MV-4-11 (cell line): ENCODE measurements around the gene LGALS9C.
"Not testable (repeated sequence)": the region's sequence is repeated elsewhere in the genome, so short reads cannot be mapped to it uniquely, and the experiment has no call there.

Source experiments
- DNase-seq: peaks from one replicate; lab custom pipeline; 2025; lab: John Stamatoyannopoulos, UW

The LGALS9C gene

DNA sequence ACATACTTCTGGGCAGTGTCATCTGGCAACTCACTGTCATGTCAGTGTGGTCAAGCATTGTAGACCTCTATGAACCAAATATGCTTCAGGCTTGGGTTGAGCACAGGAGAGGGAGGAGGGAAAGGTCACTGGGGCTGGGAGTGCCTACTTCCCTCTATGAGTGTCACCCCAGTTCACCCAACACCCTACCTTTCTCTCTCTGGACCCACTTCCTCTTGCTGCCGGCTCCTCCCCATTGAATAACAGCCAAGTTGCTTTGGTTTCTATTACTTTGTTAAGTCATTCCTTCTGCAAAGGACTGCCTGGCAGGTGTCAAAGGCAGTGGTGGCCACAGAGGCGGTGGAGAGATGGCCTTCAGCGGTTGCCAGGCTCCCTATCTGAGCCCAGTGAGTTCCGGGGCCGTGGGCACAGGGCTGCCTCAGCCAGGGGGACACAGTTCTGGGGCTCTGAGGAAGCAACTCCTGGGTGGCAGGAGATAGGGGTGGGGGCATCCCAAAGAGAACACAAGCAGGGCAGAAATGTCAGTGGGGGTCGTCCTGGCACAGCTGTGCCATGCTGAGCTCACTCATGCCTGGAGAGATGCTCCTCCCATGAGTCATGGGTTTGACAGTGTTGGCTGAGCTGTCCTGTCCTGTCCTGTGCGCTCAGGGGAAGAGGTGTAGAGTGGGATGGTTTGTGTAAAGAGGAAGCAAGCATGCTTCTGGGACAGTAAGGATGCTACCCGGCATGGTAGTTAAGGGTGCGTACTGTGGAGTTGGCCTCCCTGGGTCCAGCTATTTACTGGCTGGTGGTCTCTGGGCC is at the start of gene LGALS9C:
Gene LGALS9C, plus strand, starts transcription at position 282 of the 801 bp plus-strand sequence. Its CDS starts 66 bp downstream, at position 348.
- DNase-seq: peak; percentile 64

DNA sequence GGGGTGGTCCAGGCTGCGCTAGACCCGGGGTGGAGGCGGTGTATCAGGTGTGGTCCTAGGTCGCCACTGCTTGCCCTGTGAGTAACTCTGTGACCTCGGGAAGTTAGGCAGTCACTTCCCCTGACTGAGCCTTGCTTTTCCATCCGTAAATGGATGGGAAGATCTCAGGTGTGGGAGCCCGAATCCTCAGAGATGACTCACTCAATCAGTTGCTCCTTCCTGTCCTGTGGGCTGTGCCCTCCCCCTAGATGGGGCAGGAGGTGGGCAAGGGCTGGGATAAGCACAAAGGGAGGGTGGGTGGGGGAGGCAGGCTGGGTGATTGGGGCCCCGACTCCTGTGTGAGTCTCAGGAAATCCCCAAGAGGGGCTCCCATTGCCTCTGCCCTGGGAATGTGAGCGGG is 44.4 kb upstream of the LGALS9C start:
- DNase-seq: not testable (repeated sequence)

DNA sequence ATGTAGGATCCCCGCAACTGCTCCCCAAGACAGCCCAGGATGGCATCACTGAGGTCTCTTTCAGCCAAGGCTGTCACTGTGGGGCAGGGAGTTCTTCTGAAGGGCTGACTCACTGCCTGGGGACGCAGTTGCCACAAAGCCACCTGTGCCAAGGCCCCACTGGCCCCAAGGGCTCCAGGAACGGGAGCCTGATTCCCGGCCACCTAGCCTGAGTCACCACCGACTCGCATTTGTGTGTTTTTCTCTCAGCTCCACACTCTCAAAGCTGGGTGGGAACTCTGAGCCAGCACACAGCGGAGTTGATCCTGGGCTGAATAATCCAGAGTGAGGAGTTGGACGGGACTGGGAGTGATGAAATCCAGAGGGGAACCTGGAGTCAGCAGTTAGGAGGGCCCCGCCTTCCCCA is 37.1 kb upstream of the LGALS9C start:
- DNase-seq: not testable (repeated sequence)

DNA sequence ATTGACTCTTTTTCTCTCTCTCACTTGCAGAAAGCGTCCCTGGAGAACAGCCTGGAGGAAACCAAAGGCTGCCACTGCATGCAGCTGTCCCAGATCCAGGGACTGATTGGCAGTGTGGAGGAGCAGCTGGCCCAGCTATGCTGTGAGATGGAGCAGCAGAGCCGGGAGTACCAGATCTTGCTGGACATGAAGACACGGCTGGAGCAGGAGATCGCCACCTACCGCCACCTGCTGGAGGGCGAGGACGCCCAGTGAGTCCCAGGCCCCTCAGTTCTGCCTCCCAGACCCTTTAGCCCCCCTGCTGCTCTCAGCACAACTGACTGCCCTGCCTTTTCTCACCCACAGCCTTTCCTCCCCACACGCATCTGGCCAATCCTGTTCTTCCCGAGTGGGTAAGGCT is 34.5 kb upstream of the LGALS9C start:
- DNase-seq: not testable (repeated sequence)

DNA sequence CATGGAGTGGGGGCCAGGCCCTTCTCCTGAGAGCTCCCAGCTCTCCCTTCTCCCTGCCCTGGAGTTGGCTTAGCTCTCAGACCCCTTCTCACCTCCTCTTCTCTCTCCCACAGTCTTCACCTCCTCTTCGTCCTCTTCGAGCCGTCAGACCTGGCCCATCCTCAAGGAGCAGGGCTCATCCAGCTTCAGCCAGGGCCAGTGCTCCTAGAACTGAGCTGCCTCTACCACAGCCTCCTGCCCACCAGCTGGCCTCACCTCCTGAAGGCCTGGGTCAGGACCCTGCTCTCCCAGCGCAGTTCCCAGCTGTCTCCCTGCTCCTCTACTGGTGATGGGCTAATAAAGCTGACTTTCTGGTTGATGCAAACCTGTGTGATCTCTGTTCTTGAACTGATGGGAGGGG is 34.1 kb upstream of the LGALS9C start:
- not testable (repeated sequence) for DNase-seq

DNA sequence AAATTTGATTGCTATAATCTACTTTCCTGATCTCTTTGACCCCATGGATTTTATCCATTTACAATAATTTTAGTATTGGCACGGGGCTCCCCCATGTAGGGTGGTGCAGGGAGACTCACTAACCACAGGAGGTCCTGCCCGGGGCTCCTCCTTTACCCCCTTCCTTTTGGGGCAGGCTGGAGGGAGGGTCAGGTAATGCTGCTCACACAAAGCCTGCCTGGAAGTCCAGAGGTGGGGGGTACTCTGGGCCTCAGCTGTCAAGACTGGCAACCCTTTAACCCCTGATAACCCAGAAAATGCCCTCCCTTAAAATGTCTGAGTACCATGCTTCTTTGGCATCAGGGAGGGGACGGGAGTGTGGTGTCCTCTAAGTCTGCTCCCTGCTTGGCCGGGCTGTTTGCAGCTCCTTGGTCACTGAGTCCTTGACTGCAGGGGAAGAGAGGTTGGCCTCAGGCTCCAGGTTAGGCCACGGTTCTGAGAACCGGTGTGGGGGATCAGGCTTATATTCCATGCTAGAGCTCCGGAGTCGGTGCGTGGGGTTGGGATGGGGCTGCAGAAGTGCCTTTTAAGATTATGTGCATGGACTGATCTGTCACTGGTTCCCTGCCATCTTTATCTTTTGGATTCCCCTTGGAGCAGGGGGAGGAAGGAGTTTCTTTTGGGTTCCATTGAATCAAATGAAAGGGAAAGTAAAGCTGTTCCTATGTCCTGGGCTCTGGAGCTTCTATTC is 28.9 kb upstream of the LGALS9C start:
- not testable (repeated sequence) for DNase-seq

DNA sequence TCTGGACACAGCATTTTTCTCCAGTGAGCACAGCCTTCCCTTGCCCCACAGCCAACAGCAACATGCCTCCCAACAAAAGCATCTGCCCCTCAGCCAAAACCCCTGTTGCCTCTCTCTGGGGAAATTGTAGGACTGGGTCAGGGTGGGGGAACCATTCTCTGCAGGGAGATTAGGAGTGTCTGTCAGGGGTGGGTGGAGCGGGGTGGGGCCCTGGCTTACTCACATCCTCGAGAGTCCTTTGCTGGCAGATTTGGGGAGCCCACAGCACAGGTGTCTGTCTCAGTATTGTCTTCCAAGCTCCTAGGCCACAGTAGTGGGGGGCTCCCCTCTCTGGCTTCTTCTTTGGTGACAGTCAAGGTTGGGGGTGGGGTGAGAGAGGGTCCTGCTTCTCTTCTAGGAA is 28.3 kb upstream of the LGALS9C start:
- not testable (repeated sequence) for DNase-seq

DNA sequence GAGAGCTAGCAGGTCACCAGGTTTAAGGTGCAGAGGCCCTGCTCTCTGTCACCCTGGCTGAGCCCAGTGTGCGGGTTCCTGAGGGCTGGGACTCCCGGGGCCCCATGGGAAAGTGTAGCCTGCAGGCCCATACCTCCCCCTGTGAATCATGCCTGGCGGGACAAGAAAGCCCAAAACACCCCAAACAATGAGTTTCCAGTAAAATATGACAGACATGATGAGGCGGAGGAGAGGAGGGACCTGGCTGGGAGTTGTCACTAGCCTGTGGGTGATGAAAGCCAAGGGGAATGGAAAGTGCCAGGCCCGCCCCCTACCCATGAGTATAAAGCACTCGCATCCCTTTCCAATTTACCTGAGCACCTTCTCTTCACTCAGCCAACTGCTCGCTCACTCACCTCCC is 26.8 kb upstream of the LGALS9C start:
- not testable (repeated sequence) for DNase-seq

DNA sequence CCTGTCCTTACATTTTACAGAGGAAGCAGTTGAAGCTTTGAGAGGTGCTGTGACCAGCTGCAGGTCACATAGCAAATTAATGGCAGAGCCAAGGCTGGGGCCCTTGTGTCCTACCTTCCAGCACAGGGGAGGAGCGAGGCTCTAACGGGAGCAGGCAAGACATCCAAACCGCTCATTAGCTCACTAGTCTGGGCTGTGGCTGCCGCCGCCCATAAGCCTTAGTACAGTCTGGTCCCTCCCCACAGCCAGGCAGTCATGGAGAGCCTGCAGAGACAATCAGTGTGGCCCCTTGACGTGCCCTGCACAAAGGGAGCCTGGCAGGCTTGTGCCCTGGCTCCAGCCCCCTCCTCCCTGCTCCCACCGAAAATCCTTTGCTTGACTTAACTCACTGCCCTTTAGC is 25.6 kb upstream of the LGALS9C start:
- not testable (repeated sequence) for DNase-seq

DNA sequence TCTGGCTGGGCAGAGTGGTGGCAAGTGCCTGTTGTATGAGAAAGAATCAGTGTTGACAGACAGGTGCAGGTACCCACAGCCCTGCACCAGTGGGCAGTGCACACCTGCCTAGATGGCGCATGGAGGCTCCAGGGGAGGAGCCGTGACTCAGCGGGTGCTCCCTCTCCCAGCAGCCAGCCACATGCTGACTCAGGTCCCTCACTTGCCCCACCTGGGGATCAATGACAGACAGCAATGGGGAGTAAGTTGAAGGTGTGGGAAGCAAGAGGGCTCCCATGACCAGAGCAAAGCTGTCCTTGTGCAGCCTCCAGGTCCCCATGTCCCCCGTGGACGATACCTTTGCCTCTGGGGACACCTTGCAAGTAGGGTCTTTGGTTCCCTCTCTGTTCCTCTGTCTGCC is 24.6 kb upstream of the LGALS9C start:
- DNase-seq: not testable (repeated sequence)

DNA sequence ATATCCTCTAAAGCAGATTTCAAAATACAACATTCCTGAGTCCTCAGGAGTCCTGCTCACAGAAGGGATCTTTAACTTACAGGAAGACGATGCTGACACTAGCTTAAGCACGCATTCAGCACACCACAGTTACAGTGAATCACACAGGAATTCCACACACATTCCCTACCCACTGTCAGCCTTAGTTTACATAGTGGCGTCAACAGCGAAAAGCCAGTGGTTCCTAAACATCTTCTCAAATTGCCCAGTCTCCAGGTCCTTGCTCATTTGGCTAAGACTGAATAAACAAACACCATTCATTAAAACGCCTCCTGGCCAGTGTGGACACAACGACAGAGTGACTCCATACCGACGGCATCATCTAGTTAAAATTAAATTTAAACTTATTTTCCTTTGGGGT is 17.6 kb upstream of the LGALS9C start:
- not testable (repeated sequence) for DNase-seq

DNA sequence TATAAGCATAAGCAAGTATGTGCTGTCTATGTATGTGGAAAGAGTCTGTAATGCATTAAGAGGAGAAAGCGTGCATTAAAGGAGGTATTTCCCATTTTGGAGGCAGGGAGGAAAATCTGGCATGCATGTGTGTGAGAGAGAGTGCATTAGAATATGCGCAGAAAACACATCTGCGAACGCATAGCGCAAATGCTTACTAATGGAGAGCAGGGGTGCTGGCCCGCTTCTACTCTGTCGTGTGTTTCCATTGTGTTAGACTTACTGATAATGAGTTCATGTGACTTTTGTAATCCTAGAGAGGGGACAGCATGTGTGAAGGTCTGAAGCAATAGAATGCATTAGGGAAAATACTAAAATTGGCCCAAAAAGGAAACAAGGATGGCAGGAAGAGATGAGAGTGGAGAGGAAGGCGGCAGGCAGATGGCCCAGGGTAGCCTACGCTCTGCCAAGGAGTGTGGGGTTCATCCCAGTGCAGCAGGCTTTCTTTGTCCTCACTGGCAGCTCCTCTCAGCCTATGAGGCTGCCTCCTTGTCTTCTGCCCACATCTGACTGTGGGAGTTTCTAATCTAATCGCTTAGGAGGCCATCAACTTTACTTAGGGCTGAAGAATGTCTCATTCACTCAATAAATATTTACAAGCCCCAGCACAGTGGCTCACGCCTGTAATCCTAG is 12.6 kb upstream of the LGALS9C start:
- not testable (repeated sequence) for DNase-seq

DNA sequence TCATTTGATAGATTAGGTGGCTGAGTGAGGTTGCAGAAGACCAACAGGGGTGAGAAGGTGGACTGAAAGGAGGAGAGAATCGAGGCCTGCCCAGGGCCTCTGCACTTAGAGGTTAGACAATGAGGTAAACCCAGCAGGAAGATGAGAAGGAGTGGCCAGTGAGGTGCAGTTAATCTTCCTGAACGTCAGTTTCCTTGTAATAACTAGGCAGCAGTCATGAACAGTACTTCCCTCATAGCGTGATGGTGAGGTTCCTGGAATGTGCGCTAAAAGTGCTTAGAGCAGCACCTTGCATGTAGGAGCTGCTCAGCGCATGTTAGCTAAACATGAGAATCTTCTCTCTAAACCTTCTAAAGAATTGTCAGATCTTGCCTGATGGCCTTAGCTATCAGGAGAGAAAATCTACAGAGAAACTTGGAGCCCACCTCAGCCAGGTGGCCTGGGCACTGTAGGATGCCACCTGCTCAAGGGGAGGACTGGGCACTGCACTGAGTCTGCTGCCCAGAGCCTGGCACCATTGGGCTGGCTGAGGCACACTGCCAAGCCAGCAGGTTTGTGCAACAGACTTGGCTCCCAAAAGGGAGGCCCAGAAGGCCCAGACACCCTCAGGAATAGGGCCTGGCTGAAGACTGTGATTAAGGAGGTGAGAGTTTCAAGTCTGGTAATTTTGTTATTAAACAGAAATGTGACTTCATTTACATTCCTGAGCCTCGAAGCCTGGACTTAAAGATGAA is 10.2 kb upstream of the LGALS9C start:
- not testable (repeated sequence) for DNase-seq

DNA sequence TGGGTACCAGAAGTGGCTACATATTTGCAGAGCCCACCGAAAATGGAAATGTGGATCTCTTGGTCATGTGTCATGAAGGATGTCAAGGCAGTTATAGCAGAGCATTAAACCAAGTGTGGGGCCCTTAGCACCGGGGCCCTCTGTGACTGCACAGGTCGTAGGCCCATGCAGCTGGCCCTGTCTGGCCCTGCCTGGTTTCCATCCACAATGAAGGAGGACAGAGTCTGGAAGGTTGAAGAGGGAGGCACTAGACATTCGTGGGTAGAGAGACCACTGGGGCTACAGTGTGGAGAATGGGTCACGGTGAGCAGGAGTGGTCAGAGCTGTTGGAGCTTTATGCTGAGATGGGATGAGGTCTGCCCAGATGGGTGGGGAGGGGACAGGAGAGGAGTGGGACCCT is 9.6 kb upstream of the LGALS9C start:
- DNase-seq: not testable (repeated sequence)

DNA sequence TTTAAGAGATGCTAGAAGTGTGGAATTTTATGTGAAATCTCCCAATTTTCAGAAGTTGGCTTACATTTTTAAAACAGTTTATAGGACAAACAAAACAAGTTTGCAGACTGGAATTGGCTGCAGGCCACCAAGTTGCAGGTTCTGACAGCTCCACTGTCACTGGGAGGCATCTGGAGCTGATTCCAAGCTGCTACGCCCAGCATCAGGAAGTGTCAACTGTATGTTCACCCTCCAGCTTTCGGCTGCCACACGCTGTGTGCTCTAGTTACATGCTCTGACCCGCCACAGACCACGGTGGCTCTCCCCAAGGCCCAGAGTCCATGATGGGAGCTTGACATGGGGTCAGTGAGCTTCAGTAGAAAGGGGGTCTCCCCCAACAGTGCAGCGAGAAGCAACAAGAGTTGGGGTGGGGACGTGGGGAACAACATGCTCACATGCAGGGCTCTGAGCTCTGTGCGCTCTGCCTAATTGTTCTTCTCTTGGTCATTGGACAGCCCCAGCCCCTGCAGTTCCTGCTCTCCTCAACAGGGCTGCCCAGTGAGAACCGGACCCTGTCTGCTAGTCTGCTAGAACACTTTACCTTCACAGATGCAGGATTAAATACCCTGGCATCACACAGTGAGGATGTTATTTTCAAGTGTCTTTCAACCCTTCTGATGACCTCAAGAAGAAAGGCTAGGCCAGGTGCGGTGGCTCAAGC is 8.0 kb upstream of the LGALS9C start:
- DNase-seq: not testable (repeated sequence)

DNA sequence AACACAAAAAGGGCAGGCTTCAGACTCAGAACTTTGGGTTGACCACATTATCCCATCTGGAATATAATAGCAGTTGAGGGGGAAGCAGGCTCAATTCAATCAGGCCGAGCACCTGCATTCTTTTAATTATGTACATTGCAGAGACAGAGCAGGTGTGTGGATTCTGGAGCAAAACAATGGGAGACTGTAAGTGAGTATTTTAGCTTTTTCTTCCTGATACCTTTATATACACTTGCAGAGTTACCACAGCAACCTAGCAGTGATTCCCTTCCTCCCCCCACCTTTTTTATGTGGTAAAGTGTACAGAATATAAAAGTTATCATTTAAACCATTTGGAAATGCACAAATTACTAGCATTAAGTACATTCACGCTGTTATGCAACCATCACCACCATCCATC is 6.8 kb upstream of the LGALS9C start:
- not testable (repeated sequence) for DNase-seq

DNA sequence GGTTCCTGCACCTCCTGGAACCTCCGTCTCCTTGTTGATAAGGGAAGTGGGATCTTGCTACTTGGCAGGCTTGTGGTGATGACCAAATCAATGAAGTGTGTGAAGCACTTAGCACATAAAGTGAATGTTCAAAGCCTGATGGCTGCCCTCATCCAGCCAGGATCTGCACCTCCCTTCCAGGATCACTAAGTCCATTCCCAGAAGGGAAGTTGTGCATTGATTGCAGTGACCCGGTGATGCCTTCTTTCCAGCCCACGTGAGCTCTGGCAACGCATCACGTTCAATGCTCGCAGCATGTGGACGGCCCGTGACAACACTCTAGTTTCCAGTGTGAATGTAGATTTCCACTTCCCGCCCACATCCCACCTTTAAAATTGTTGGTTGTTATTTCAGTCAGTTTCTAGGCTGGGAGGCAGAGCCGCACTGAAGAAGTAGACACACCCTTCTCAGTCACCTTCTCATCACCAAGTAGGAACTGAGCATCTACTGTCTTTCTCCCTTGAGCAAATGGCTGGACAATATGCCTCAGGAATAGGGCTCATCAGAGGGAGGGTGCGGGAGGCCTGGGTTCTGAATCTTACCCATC is 6.2 kb upstream of the LGALS9C start:
- not testable (repeated sequence) for DNase-seq

DNA sequence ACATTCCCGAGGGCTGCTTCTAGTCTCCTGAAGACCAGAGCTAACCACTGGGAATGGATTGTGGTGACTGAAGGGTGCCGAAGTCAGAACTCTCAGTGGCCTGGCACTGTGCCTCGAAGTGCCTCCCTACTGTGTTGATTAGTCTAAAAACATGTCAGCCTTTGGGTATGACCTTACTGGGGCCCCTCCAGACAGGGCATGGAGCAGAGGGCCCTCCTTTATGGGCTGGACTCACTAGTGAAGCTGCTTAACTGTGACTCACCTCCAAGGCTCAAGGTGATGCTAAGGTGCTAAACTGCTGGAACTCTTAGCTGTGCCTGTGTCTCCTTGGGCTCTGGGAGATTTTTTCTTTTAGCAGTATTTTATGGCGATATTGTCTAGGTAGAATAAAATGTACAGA is 2.6 kb upstream of the LGALS9C start:
- DNase-seq: not testable (repeated sequence)

DNA sequence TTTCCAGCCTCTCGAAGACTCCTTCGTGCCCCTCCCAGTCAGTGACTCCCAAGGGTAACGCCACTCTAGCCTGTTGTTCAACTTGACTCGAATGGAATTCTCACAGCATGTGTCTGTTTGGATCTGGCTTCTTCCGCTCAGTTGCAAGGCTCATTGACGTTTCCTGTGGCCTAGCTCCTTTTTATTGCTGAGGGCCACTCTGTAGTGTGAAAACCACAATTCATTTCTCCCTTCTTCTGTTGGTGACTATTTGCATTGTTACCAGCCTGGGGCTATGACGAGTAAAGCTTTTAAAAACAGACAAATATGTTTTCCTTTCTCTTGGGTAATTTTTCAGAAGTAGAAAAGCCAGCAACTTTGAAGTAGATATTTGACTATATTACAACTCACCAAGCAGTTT is 1.8 kb upstream of the LGALS9C start:
- peak; percentile 54 for DNase-seq

DNA sequence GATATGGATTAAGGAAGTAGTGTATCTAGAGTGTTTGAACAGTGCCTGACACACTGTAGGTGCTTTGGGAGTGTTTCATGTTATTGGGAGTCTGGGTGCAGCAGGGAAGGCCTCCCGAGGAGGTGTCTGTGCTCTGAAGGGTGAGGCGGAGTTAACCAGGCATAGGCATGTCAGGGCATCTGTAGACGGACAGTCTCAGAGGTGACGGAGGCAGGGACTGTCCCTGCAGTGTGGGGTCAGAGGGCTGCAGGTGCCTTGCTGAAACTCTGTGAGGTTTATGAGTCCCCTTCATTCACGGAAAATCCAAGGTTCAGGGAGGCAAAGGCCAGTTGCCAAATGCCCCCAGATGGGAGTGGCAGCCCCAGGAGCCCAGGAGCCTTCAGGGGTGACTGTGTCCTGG is 778 bp downstream of the LGALS9C start:
- DNase-seq: not testable (repeated sequence)

DNA sequence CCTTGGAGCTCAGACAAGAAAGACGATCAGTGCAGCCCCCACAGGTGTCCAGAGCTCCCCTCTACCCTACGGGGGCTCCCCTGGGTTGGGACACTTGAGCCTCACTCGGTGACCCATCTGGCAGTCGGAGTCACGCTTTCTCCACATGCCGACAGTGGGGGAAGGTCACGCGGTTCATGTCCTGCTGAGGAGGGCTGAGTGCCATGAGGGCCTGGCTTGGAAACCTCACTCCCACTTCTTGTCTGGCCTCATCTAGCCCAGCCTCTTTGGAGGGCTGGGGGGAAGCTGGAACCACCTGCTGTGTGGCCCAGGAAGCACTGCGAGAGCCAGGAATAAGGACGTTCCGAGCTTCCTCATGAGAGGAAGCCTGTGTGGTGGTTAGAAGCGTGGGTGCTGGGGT is 1.8 kb downstream of the LGALS9C start:
- not testable (repeated sequence) for DNase-seq
